ENCODE results near the gene TNFRSF13B. TPM values are rescaled to one million over a fixed set of nuclear protein-coding genes. Genes with fewer than 3 reads are reported as not detected.

TNFRSF13B gene
- polyA plus RNA-seq, 4 donors: 0.13 to 3.0 (median 2.0) TPM; not detected in 1

GRCh38 chr17:16936536-16937310 lies 35.2 kb downstream of the TNFRSF13B start:
- Histone ChIP-seq H3K4me3 (ENCODE audit: low read depth in 1 of 3, low read length in 3 of 3) (no peak overlapping the region), H3K27me3 (ENCODE audit: control insufficient read depth in 3 of 3, insufficient read depth in 3 of 3, low read length in 3 of 3) (peaks cover 0 to 3% (median 0%) of the 10 kb centered on the region in 3 donors), H3K36me3 (ENCODE audit: control insufficient read depth in 3 of 3, insufficient read depth in 2 of 3, low read depth in 1 of 3, low read length in 3 of 3) (no peaks in the 10 kb centered on the region), H3K27ac (ENCODE audit: low read depth in 1 of 3, low read length in 2 of 3) (no peak overlapping the region), H3K4me1 (ENCODE audit: control insufficient read depth in 3 of 3, insufficient read depth in 2 of 3, low read depth in 1 of 3, low read length in 2 of 3) (no peaks in the 10 kb centered on the region), H3K9me3 (ENCODE audit: control insufficient read depth in 2 of 2, insufficient read depth in 1 of 2, low read depth in 1 of 2, low read length in 1 of 2) (no peaks in the 10 kb centered on the region)
- DNase-seq (no peak), FAIRE-seq (no peak)
- WGBS, 3 donors: 63 to 74% (median 65%) methylated on average over 6 of the region's 6 CpGs

- Histone ChIP-seq H3K36me3 (ENCODE audit: control insufficient read depth in 3 of 3, insufficient read depth in 2 of 3, low read depth in 1 of 3, low read length in 3 of 3) (no peaks in the 10 kb centered on the region), H3K9me3 (ENCODE audit: control insufficient read depth in 2 of 2, insufficient read depth in 1 of 2, low read depth in 1 of 2, low read length in 1 of 2) (no peaks in the 10 kb centered on the region), H3K27me3 (ENCODE audit: control insufficient read depth in 3 of 3, insufficient read depth in 3 of 3, low read length in 3 of 3) (peaks cover 0 to 3% (median 0%) of the 10 kb centered on the region in 3 donors), H3K27ac (ENCODE audit: low read depth in 1 of 3, low read length in 2 of 3) (no peak overlapping the region), H3K4me1 (ENCODE audit: control insufficient read depth in 3 of 3, insufficient read depth in 2 of 3, low read depth in 1 of 3, low read length in 2 of 3) (no peaks in the 10 kb centered on the region), H3K4me3 (ENCODE audit: low read depth in 1 of 3, low read length in 3 of 3) (no peak overlapping the region)
- DNase-seq (no peak), FAIRE-seq (no peak)
- 88 to 94% (median 90%) methylated on average over 5 of the region's 5 CpGs for WGBS, 3 donors
These were observed 36.1 kb downstream of the TNFRSF13B start for GRCh38 chr17:16935786-16936185.

DNA sequence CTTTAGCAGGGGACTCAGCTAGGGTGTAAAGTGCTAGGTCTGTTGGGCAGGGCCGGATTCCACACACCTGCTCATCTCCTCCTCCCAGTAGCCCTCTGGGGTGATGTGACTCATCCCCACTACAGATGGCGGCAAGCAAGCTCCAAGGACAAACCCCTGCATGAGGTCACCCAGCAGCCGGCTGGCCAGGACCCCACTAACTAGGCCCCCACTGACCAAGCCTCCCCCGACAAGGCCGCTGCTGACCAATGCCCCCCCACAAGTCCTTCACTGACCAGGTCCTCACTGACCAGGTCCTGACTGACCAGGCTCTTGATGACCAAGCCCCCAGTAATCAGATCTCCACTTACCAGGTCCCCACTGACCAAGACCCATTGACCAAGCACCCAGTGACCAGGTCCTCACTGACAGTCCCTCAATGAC lies 36.7 kb downstream of the TNFRSF13B start:
- H3K4me1 ChIP-seq (ENCODE audit: control insufficient read depth in 3 of 3, insufficient read depth in 2 of 3, low read depth in 1 of 3, low read length in 2 of 3): no peaks in the 10 kb centered on the region
- H3K36me3 ChIP-seq (ENCODE audit: control insufficient read depth in 3 of 3, insufficient read depth in 2 of 3, low read depth in 1 of 3, low read length in 3 of 3): no peaks in the 10 kb centered on the region
- FAIRE-seq (no peak), DNase-seq (no peak)
- H3K9me3 ChIP-seq (ENCODE audit: control insufficient read depth in 2 of 2, insufficient read depth in 1 of 2, low read depth in 1 of 2, low read length in 1 of 2): no peaks in the 10 kb centered on the region
- 79 to 93% (median 89%) methylated on average over 5 of the region's 5 CpGs for WGBS, 3 donors
- no peak overlapping the region for H3K4me3 ChIP-seq (ENCODE audit: low read depth in 1 of 3, low read length in 3 of 3)
- no peak overlapping the region for H3K27ac ChIP-seq (ENCODE audit: low read depth in 1 of 3, low read length in 2 of 3)
- H3K27me3 ChIP-seq (ENCODE audit: control insufficient read depth in 3 of 3, insufficient read depth in 3 of 3, low read length in 3 of 3): peaks cover 0 to 3% (median 0%) of the 10 kb centered on the region in 3 donors

DNA sequence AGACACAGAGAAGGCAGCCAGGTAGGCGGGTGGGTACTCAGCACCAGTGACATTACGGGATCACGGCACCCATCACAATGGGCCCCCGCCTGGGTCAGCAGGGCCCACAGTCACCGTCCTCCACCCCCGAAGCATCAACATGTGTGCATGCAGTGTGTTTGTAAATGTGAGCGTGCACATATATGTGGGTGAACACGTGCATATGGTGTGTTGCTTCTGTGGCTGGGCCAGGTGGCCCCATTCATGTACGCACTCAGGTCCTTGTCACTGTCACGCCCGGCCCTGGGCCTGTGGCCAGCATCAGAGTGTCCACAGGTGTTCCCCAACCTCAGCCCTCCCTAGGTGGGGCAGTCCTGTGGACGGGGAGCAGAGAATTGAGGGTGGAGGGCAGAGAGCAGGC lies 37.1 kb downstream of the TNFRSF13B start:
- FAIRE-seq (no peak), DNase-seq (no peak)
- no peaks in the 10 kb centered on the region for H3K36me3 ChIP-seq (ENCODE audit: control insufficient read depth in 3 of 3, insufficient read depth in 2 of 3, low read depth in 1 of 3, low read length in 3 of 3)
- H3K27me3 ChIP-seq (ENCODE audit: control insufficient read depth in 3 of 3, insufficient read depth in 3 of 3, low read length in 3 of 3): peaks cover 0 to 3% (median 0%) of the 10 kb centered on the region in 3 donors
- no peak overlapping the region for H3K4me3 ChIP-seq (ENCODE audit: low read depth in 1 of 3, low read length in 3 of 3)
- WGBS, 3 donors: 87 to 90% (median 88%) methylated on average over 12 of the region's 12 CpGs
- no peaks in the 10 kb centered on the region for H3K9me3 ChIP-seq (ENCODE audit: control insufficient read depth in 2 of 2, insufficient read depth in 1 of 2, low read depth in 1 of 2, low read length in 1 of 2)
- H3K4me1 ChIP-seq (ENCODE audit: control insufficient read depth in 3 of 3, insufficient read depth in 2 of 3, low read depth in 1 of 3, low read length in 2 of 3): no peaks in the 10 kb centered on the region
- no peak overlapping the region for H3K27ac ChIP-seq (ENCODE audit: low read depth in 1 of 3, low read length in 2 of 3)

DNA sequence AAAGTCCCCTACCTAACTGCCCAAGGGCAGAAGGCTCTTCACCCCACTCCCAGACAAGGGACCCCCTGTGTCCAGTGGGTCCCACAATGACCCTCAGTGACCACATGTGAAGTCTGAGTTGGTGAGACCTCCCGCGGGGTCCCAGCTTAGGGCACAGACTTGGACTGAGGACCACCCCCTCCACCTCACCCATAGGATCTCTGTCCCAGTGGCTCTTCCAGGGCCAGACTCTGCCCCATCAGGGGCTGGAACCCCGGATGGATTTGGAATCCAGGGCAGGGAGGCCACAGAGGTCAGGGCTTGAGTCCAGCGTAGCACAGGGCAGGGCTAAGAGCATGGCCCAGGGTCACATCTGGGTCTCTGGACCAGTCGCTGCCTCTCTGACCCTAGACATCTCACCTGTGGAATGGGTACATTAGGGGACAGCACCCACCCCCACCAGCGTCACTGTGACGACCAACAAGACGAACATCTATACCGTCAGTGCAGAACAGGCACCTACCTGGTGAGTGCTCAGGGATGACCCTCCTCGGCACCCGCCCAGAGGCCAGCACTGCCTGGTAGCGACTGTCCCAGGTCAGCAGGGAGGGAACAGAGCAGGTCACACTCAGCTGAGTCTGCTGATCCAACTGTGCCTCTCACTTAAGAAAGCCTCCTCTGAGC lies 37.7 kb downstream of the TNFRSF13B start:
- WGBS, 3 donors: 90 to 95% (median 93%) methylated on average over 12 of the region's 12 CpGs
- DNase-seq: no peak

GRCh38 chr17:16933317-16934132 lies 38.4 kb downstream of the TNFRSF13B start:
- no peak for FAIRE-seq

More for the DNA sequence above, 37.7 kb downstream of the TNFRSF13B start:
- Histone ChIP-seq H3K4me3 (ENCODE audit: low read depth in 1 of 3, low read length in 3 of 3) (no peak overlapping the region), H3K36me3 (ENCODE audit: control insufficient read depth in 3 of 3, insufficient read depth in 2 of 3, low read depth in 1 of 3, low read length in 3 of 3) (no peaks in the 10 kb centered on the region), H3K9me3 (ENCODE audit: control insufficient read depth in 2 of 2, insufficient read depth in 1 of 2, low read depth in 1 of 2, low read length in 1 of 2) (no peaks in the 10 kb centered on the region), H3K4me1 (ENCODE audit: control insufficient read depth in 3 of 3, insufficient read depth in 2 of 3, low read depth in 1 of 3, low read length in 2 of 3) (no peaks in the 10 kb centered on the region), H3K27me3 (ENCODE audit: control insufficient read depth in 3 of 3, insufficient read depth in 3 of 3, low read length in 3 of 3) (peaks cover 0 to 3% (median 0%) of the 10 kb centered on the region in 3 donors), H3K27ac (ENCODE audit: low read depth in 1 of 3, low read length in 2 of 3) (no peak overlapping the region)
- FAIRE-seq: no peak

GRCh38 chr17:16932611-16933010 lies 39.3 kb downstream of the TNFRSF13B start:
- H3K4me3 ChIP-seq (ENCODE audit: low read depth in 1 of 3, low read length in 3 of 3): no peak overlapping the region
- no peaks in the 10 kb centered on the region for H3K36me3 ChIP-seq (ENCODE audit: control insufficient read depth in 3 of 3, insufficient read depth in 2 of 3, low read depth in 1 of 3, low read length in 3 of 3)
- DNase-seq: no peak
- H3K27ac ChIP-seq (ENCODE audit: low read depth in 1 of 3, low read length in 2 of 3): no peak overlapping the region
- H3K27me3 ChIP-seq (ENCODE audit: control insufficient read depth in 3 of 3, insufficient read depth in 3 of 3, low read length in 3 of 3): no peaks in the 10 kb centered on the region
- 67 to 79% (median 75%) methylated on average over 4 to 6 of the region's 6 CpGs for WGBS, 3 donors
- no peaks in the 10 kb centered on the region for H3K9me3 ChIP-seq (ENCODE audit: control insufficient read depth in 2 of 2, insufficient read depth in 1 of 2, low read depth in 1 of 2, low read length in 1 of 2)
- FAIRE-seq: no peak
- no peaks in the 10 kb centered on the region for H3K4me1 ChIP-seq (ENCODE audit: control insufficient read depth in 3 of 3, insufficient read depth in 2 of 3, low read depth in 1 of 3, low read length in 2 of 3)

More at GRCh38 chr17:16933317-16934132, 38.4 kb downstream of the TNFRSF13B start:
- H3K9me3 ChIP-seq (ENCODE audit: control insufficient read depth in 2 of 2, insufficient read depth in 1 of 2, low read depth in 1 of 2, low read length in 1 of 2): no peaks in the 10 kb centered on the region
- H3K27ac ChIP-seq (ENCODE audit: low read depth in 1 of 3, low read length in 2 of 3): no peak overlapping the region
- 87 to 88% (median 88%) methylated on average over 11 of the region's 11 CpGs for WGBS, 3 donors
- no peak for DNase-seq
- no peaks in the 10 kb centered on the region for H3K36me3 ChIP-seq (ENCODE audit: control insufficient read depth in 3 of 3, insufficient read depth in 2 of 3, low read depth in 1 of 3, low read length in 3 of 3)
- no peaks in the 10 kb centered on the region for H3K4me1 ChIP-seq (ENCODE audit: control insufficient read depth in 3 of 3, insufficient read depth in 2 of 3, low read depth in 1 of 3, low read length in 2 of 3)
- H3K4me3 ChIP-seq (ENCODE audit: low read depth in 1 of 3, low read length in 3 of 3): no peak overlapping the region
- no peaks in the 10 kb centered on the region for H3K27me3 ChIP-seq (ENCODE audit: control insufficient read depth in 3 of 3, insufficient read depth in 3 of 3, low read length in 3 of 3)

DNA sequence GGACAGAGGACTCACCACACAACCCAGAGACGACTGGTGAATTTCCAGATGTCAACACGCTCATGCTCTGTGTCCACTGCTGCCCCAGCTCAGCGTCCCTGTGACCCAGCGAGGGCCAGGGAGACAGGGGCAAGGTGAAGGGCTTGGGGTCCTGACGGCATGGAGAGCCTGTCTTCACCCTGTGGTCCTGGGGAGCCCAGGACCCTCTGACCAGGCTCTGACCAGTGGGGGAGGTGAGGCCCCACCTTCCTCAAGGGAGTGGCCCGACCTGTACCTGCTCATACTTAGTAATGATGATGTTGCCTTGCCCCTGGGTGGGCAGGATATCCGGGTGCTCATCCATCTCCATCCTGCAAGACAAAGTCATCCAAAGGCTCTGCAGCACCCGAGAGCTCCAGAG lies 39.8 kb downstream of the TNFRSF13B start:
- no peak overlapping the region for H3K4me3 ChIP-seq (ENCODE audit: low read depth in 1 of 3, low read length in 3 of 3)
- 79 to 85% (median 83%) methylated on average over 8 of the region's 8 CpGs for WGBS, 3 donors
- FAIRE-seq (no peak), DNase-seq (no peak)
- no peaks in the 10 kb centered on the region for H3K9me3 ChIP-seq (ENCODE audit: control insufficient read depth in 2 of 2, insufficient read depth in 1 of 2, low read depth in 1 of 2, low read length in 1 of 2)
- H3K27me3 ChIP-seq (ENCODE audit: control insufficient read depth in 3 of 3, insufficient read depth in 3 of 3, low read length in 3 of 3): no peaks in the 10 kb centered on the region
- H3K27ac ChIP-seq (ENCODE audit: low read depth in 1 of 3, low read length in 2 of 3): no peak overlapping the region
- H3K36me3 ChIP-seq (ENCODE audit: control insufficient read depth in 3 of 3, insufficient read depth in 2 of 3, low read depth in 1 of 3, low read length in 3 of 3): no peaks in the 10 kb centered on the region
- no peaks in the 10 kb centered on the region for H3K4me1 ChIP-seq (ENCODE audit: control insufficient read depth in 3 of 3, insufficient read depth in 2 of 3, low read depth in 1 of 3, low read length in 2 of 3)
